ENCODE measurements around the gene UNK. TPM values are rescaled to one million over a fixed set of nuclear protein-coding genes. Genes with fewer than 3 reads are reported as not detected.

The UNK gene
- total RNA-seq, 4 donors from 2014 or later = 27.8 to 68.2 (median 31.9) TPM

DNA sequence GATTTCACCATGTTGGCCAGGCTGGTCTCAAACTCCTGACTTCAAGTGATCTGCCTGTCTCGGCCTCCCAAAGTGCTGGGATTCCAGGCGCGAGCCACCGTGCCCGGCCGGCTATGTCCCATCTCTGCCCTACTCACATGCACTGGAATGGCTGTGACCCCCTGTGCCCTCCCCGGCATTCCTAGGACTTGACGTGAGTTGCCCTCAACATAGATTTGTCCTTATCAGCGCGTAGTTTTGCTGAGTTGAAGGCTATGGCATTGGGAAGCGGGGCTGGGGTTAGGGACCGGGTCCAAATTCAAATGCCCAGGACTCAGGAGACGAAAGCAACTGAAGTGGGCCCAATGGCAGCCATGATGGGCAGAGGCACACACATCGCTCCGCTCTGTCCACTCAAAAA lies 53.8 kb downstream of the UNK start:
- WGBS = 92% methylated on average over 15 of the region's 15 CpGs
- Histone ChIP-seq H3K9me3 (no peaks in the 10 kb centered on the region), H3K4me1 (peaks cover 6% of the 10 kb centered on the region), H3K27me3 (no peaks in the 10 kb centered on the region), H3K4me3 (no peak overlapping the region), H3K36me3 (peaks cover 30% of the 10 kb centered on the region), H3K27ac (no peak overlapping the region)
- no peak for DNase-seq (ENCODE audit: low spot score in 2 of 2)
- TF ChIP-seq POLR2AphosphoS5 (IDR thresholded peaks at IDR 0.05) (no peak), EP300 (IDR thresholded peaks at IDR 0.05) (no peak), POLR2A (IDR thresholded peaks at IDR 0.05) (no peak)
- TF ChIP-seq, protein P1, sequence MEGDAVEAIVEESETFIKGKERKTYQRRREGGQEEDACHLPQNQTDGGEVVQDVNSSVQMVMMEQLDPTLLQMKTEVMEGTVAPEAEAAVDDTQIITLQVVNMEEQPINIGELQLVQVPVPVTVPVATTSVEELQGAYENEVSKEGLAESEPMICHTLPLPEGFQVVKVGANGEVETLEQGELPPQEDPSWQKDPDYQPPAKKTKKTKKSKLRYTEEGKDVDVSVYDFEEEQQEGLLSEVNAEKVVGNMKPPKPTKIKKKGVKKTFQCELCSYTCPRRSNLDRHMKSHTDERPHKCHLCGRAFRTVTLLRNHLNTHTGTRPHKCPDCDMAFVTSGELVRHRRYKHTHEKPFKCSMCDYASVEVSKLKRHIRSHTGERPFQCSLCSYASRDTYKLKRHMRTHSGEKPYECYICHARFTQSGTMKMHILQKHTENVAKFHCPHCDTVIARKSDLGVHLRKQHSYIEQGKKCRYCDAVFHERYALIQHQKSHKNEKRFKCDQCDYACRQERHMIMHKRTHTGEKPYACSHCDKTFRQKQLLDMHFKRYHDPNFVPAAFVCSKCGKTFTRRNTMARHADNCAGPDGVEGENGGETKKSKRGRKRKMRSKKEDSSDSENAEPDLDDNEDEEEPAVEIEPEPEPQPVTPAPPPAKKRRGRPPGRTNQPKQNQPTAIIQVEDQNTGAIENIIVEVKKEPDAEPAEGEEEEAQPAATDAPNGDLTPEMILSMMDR (IDR thresholded peaks at IDR 0.05) = no peak

- Histone ChIP-seq H3K36me3 (peaks cover 25% of the 10 kb centered on the region), H3K27me3 (no peaks in the 10 kb centered on the region), H3K4me3 (no peak overlapping the region), H3K9me3 (no peaks in the 10 kb centered on the region), H3K27ac (no peak overlapping the region), H3K4me1 (peaks cover 17% of the 10 kb centered on the region)
- DNase-seq (ENCODE audit: low spot score in 2 of 2) = no peak
- 92% methylated on average over 11 of the region's 36 CpGs for WGBS
- TF ChIP-seq POLR2AphosphoS5 (IDR thresholded peaks at IDR 0.05) = no peak
- TF ChIP-seq POLR2A (IDR thresholded peaks at IDR 0.05) = no peak
- no peak for TF ChIP-seq EP300 (IDR thresholded peaks at IDR 0.05)
- TF ChIP-seq, protein P1 (IDR thresholded peaks at IDR 0.05) = no peak
Measured at GRCh38 chr17:75839942-75840798, 55.6 kb downstream of the UNK start.

GRCh38 chr17:75840799-75841164 lies 56.2 kb downstream of the UNK start:
- Histone ChIP-seq H3K4me1 (peaks cover 20% of the 10 kb centered on the region), H3K4me3 (no peak overlapping the region), H3K36me3 (peaks cover 20% of the 10 kb centered on the region), H3K27me3 (no peaks in the 10 kb centered on the region), H3K27ac (no peak overlapping the region), H3K9me3 (no peaks in the 10 kb centered on the region)
- DNase-seq (ENCODE audit: low spot score in 2 of 2) = no peak
- TF ChIP-seq POLR2A (IDR thresholded peaks at IDR 0.05) (no peak), POLR2AphosphoS5 (IDR thresholded peaks at IDR 0.05) (no peak), EP300 (IDR thresholded peaks at IDR 0.05) (no peak)
- TF ChIP-seq, protein P1 (IDR thresholded peaks at IDR 0.05) = no peak
- 75% methylated on average over 6 of the region's 7 CpGs for WGBS

- WGBS = 95% methylated on average over 6 of the region's 18 CpGs
- Histone ChIP-seq H3K27me3 (no peaks in the 10 kb centered on the region), H3K36me3 (peaks cover 26% of the 10 kb centered on the region), H3K4me3 (no peak overlapping the region), H3K4me1 (peaks cover 36% of the 10 kb centered on the region), H3K9me3 (no peaks in the 10 kb centered on the region), H3K27ac (no peak overlapping the region)
- no peak for TF ChIP-seq EP300 (IDR thresholded peaks at IDR 0.05)
- TF ChIP-seq, protein P1 (IDR thresholded peaks at IDR 0.05) = no peak
- TF ChIP-seq POLR2A (IDR thresholded peaks at IDR 0.05) = no peak
- TF ChIP-seq POLR2AphosphoS5 (IDR thresholded peaks at IDR 0.05) = no peak
- DNase-seq (ENCODE audit: low spot score in 2 of 2) = no peak
Measured at GRCh38 chr17:75842411-75842810, 57.8 kb downstream of the UNK start.

DNA sequence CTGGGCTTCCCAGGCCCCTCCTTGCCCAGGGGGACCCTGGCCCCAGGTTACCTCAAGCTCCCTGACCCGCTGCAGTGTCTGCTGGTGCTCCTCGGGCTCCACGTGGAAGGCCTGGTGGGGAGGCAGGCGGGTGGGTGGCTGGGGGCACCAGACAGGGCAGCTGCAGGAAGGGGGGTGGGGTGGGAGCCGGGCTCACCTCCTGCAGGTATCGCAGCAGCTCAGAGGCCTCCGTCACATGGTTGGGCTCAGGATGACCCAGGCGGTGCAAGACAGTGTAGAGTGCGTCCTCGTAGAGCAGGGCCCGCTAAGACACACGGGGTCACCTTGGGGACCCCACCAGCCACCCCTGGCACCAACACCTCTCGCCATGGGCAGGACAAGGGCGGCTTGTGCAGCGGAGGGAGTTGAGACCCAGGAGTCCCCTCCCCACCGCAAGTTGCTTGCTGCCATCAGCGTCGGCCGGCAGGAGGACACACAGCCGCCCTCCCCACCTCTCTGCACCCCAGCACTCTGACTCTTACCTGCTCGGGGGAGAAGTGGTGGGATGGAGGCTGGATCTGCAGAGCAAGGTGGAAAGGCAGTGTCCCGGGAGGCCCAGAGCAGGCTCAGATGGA lies 58.5 kb downstream of the UNK start:
- Histone ChIP-seq H3K36me3 (peaks cover 32% of the 10 kb centered on the region), H3K4me1 (peaks cover 42% of the 10 kb centered on the region), H3K27me3 (no peaks in the 10 kb centered on the region), H3K27ac (peak overlapping the region; percentile 86), H3K4me3 (peak overlapping the region; percentile 37), H3K9me3 (no peaks in the 10 kb centered on the region)
- TF ChIP-seq EP300 (IDR thresholded peaks at IDR 0.05) (no peak), POLR2AphosphoS5 (IDR thresholded peaks at IDR 0.05) (no peak), POLR2A (IDR thresholded peaks at IDR 0.05) (no peak)
- TF ChIP-seq, protein P1 (IDR thresholded peaks at IDR 0.05) = no peak
- no peak for DNase-seq (ENCODE audit: low spot score in 2 of 2)
- 80% methylated on average over 9 of the region's 22 CpGs for WGBS

Data from suprapubic skin (tissue), 4 donors.